Body of pancreas (tissue), 4 donors: Measurements from ENCODE around the gene NOL7. TPM values are rescaled to one million over a fixed set of nuclear protein-coding genes. Genes with fewer than 3 reads are reported as not detected.

Experiments used
- ATAC-seq: fragments of 150-250 bp; one replicate; pipeline ENCODE4 v1.9.1; 2016
- DNase-seq, 4 donors: peaks; one replicate each; pipeline ENCODE4 v3.0.0-alpha.2; 2019
- H3K27ac ChIP-seq, 4 donors: fragments of 200-600 bp; sonication (generic); 1 replicate in 3 of 4; 2 replicates in 1 of 4; pipeline versions ENCODE4 v1.5.1 to v1.6.1; 2016 to 2019; ENCODE audit warnings: mild to moderate bottlenecking in 1 of 4, mixed read lengths in 1 of 4, moderate library complexity in 1 of 4
- H3K27me3 ChIP-seq, 2 donors: fragments of 200-600 bp; sonication (generic); one replicate each; pipeline ENCODE4 v1.6.0; 2016; ENCODE audit warnings: mild to moderate bottlenecking in 1 of 2
- H3K36me3 ChIP-seq, 2 donors: fragments of 200-600 bp; sonication (generic); replicated peaks in 1 of 2; 2 replicates each; pipeline ENCODE4 v1.5.1; 2016; ENCODE audit warnings: low read depth in 2 of 2; ENCODE audit not compliant: insufficient read depth in 1 of 2
- H3K4me1 ChIP-seq: fragments of 200-600 bp; sonication (generic); one replicate; pipeline ENCODE4 v1.6.0; 2016
- H3K4me3 ChIP-seq, 2 donors: fragments of 200-600 bp; sonication (generic); 1 replicate in 1 of 2; 2 replicates in 1 of 2; pipeline ENCODE4 v1.5.1; 2016 to 2019
- H3K9me3 ChIP-seq, 3 donors: fragments of 200-600 bp; sonication (generic); 1 replicate in 2 of 3; 2 replicates in 1 of 3; pipeline ENCODE4 v1.5.1; 2016
- POLR2A ChIP-seq, 3 donors: fragments of 450-650 bp; IDR thresholded peaks; one replicate each; pipeline ENCODE4 v1.6.1; 2016; ENCODE audit warnings: antibody characterized with exemption in 3 of 3, mild to moderate bottlenecking in 2 of 3
- WGBS, 2 donors: methylation state at CpG; one replicate each; pipeline ENCODE4 v1.1.5; 2017; 5-methylcytosine and 5-hydroxymethylcytosine counted together
- intact Hi-C: fragments of 100-400 bp; cut with DNase I; formaldehyde crosslinking; loops from one replicate; pipeline ENCODE4 v1.15.1; 2023
- total RNA-seq, 2 donors: library from RNA; depleted of rRNA; stranded (reverse); fragments of >200 nt; gene quantifications; one replicate each; pipeline ENCODE4 v1.1.0, GENCODE V29; 2016
- TF ChIP-seq, protein P1 (sequence below), 7 experiments: fragments of 450-650 bp in 4 of 7; fragments of 200-600 bp in 3 of 7; sonication (generic) in 3 of 7; IDR thresholded peaks; one replicate each; pipeline ENCODE4 v1.5.1; 2016 to 2019; ENCODE audit warnings: antibody characterized with exemption in 7 of 7

NOL7 gene
- total RNA-seq, 2 donors from 2014 or later, result 52.1 to 164 TPM

DNA sequence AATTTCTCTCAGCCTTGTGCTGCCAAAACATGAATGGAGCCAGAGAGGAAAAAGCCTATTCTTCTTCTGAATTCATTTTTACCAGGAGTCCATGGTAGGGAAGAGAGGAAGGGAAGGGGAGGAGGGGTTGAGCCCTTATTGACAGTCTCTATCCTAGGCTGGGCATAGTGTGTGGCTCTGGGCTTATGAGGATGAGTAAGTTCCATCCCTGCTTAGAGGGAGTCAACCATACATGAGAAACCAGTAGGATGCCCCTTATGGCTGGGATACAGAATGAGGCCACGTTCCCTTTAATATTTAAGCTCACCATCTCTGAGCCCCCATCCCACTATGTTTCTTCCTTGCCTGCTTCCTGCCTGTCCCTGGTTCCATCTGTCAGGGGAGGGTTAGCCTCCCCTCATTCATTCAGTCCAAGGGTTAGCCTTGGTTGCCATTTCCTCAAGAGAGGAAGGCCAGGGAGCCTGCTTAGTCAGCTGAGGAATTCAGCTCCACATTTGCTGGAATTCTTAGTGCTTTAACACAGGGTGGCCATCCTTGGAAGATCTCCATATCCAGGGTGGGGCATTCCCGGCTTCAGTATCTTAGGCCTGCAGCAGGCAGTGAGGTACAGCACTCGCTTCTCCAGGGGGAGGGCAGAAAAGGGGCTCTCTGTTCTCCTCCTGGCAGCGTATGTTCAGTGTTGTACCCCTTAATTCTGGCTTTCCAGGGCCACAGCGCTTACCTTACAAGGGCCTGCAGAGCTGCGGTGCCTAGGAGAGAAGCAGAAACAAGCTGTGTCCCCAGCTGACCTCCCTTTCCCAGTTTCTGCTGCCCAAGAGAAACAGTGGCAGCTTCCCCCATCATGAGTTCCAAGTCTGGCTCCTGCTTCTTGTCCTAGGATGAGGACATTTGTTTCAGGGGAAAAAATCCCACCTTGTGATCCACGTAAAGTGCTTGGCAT is 28.3 kb upstream of the NOL7 start:
- Histone ChIP-seq H3K4me1 (no peaks in the 10 kb centered on the region), H3K27me3 (no peaks in the 10 kb centered on the region), H3K9me3 (no peaks in the 10 kb centered on the region), H3K27ac (no peak overlapping the region), H3K4me3 (no peak overlapping the region), H3K36me3 (peaks cover 0 to 4% of the 10 kb centered on the region in 2 donors)
- no peak for TF ChIP-seq POLR2A (IDR thresholded peaks at IDR 0.05)
- TF ChIP-seq, protein P1, sequence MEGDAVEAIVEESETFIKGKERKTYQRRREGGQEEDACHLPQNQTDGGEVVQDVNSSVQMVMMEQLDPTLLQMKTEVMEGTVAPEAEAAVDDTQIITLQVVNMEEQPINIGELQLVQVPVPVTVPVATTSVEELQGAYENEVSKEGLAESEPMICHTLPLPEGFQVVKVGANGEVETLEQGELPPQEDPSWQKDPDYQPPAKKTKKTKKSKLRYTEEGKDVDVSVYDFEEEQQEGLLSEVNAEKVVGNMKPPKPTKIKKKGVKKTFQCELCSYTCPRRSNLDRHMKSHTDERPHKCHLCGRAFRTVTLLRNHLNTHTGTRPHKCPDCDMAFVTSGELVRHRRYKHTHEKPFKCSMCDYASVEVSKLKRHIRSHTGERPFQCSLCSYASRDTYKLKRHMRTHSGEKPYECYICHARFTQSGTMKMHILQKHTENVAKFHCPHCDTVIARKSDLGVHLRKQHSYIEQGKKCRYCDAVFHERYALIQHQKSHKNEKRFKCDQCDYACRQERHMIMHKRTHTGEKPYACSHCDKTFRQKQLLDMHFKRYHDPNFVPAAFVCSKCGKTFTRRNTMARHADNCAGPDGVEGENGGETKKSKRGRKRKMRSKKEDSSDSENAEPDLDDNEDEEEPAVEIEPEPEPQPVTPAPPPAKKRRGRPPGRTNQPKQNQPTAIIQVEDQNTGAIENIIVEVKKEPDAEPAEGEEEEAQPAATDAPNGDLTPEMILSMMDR (IDR thresholded peaks at IDR 0.05), result no peak
- intact Hi-C loops, result no loop called here
- DNase-seq (no peak), ATAC-seq (no peak)
- 95 to 97% methylated on average over 6 to 7 of the region's 7 CpGs for WGBS, 2 donors

DNA sequence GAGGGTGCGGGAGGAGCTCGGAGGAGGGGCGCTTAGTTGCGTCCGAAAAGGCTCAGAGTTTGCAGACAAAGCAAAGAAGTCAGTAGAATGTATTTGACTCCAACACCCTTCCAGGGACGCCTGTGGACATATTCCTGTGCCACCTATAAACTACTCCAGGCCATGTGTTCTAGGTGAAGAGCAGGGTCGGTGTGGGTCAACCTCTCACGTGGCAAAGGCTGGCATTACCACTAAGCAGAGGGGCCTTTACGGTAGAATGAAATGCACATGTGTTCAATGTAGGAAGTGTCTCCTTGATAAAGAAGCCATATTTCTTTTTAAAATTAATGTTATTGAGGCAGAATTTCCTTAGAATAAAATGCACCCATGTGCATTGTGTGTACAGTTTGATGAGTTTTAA is 25.3 kb upstream of the NOL7 start:
- 92% methylated on average over 9 of the region's 9 CpGs for WGBS, 2 donors
- Histone ChIP-seq H3K36me3 (peaks cover 0 to 4% of the 10 kb centered on the region in 2 donors), H3K4me1 (peaks cover 2% of the 10 kb centered on the region), H3K27ac (no peak overlapping the region), H3K9me3 (no peaks in the 10 kb centered on the region), H3K4me3 (no peak overlapping the region), H3K27me3 (no peaks in the 10 kb centered on the region)
- TF ChIP-seq, protein P1 (IDR thresholded peaks at IDR 0.05), result no peak
- no peak for TF ChIP-seq POLR2A (IDR thresholded peaks at IDR 0.05)
- intact Hi-C loops, result no loop called here
- ATAC-seq (no peak), DNase-seq (no peak)

DNA sequence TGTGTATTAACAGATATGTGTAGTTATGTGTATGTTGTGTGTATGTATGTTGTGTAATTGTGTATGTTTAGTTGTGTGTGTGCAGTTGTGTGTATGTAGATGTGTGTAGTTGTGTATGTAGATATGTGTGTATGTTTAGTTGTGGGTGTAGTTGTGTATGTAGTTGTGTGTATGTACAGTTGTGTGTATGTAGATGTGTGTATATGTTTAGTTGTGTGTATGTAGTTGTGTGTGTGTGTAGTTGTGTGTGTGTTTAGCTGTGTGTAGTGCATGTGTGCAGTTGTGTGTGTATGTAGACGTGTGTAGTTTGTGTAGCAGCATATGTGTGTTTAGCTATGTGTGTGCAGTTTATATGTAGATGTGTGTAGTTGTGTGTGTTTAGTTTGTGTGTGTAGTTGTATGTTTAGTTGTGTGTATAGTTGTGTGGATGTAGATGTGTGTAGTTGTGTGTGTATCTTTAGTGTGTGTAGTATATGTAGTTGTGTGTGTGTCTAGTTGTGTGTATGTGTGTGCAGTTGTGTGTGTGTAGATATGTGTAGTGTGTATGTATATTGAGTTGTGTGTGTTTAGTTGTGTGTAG is 24.5 kb upstream of the NOL7 start:
- TF ChIP-seq, protein P1 (IDR thresholded peaks at IDR 0.05), result no peak
- TF ChIP-seq POLR2A (IDR thresholded peaks at IDR 0.05), result no peak
- Histone ChIP-seq H3K36me3 (peaks cover 0 to 4% of the 10 kb centered on the region in 2 donors), H3K27ac (no peak overlapping the region), H3K27me3 (no peaks in the 10 kb centered on the region), H3K9me3 (no peaks in the 10 kb centered on the region), H3K4me1 (peaks cover 5% of the 10 kb centered on the region), H3K4me3 (no peak overlapping the region)
- no peak for DNase-seq
- ATAC-seq, result no peak
- WGBS, 2 donors, result 45 to 76% methylated on average over 1 of the region's 1 CpG
- intact Hi-C loops, result no loop called here

DNA sequence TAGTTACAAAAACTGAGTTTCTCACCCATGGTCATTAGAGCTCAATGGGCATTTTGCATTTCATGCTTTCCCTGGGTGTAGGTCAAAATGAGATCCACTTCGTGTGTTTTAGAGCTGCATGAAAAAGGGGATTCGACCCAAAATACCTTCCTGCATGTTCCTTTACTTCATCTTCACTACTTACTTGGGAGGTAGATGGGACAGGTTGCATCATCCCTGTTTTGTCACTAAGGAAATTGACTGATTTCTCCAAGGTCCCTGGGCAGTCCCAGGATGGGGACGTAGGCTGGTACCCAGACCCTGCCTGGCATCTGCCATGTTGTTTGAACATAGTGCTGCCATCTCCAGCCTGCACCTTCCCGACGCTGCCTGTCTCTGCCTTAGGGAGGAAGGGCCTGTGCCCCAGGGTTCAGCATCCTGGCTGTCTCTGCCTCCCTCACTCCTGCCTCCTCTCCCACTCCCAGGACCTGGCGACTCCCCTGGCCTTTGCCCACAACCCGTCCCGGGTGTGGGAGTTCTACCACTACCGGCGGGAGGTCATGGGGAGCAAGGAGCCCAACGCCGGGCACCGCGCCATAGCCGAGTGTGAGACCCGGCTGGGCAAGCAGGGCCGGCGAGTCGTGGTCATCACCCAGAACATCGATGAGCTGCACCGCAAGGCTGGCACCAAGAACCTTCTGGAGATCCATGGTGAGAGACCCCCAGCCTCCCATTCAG is 23.8 kb upstream of the NOL7 start:
- peaks cover 0 to 4% of the 10 kb centered on the region in 2 donors for H3K36me3 ChIP-seq
- H3K27ac ChIP-seq, result no peak overlapping the region
- DNase-seq (no peak), ATAC-seq (no peak)
- WGBS, 2 donors, result 90 to 96% methylated on average over 19 to 21 of the region's 21 CpGs
- H3K27me3 ChIP-seq, result no peaks in the 10 kb centered on the region
- no peak overlapping the region for H3K4me3 ChIP-seq
- intact Hi-C loops, result no loop called here
- H3K4me1 ChIP-seq, result peaks cover 5% of the 10 kb centered on the region
- TF ChIP-seq, protein P1 (IDR thresholded peaks at IDR 0.05), result no peak
- no peak for TF ChIP-seq POLR2A (IDR thresholded peaks at IDR 0.05)
- H3K9me3 ChIP-seq, result no peaks in the 10 kb centered on the region
